Kidney tubule cell (primary cell): ENCODE data around the gene MTTP.

Source experiments
- DNase-seq: peaks from one replicate; pipeline ENCODE4 v3.0.0-alpha.2; 2018; ENCODE audit warnings: low spot score

Gene MTTP

DNA sequence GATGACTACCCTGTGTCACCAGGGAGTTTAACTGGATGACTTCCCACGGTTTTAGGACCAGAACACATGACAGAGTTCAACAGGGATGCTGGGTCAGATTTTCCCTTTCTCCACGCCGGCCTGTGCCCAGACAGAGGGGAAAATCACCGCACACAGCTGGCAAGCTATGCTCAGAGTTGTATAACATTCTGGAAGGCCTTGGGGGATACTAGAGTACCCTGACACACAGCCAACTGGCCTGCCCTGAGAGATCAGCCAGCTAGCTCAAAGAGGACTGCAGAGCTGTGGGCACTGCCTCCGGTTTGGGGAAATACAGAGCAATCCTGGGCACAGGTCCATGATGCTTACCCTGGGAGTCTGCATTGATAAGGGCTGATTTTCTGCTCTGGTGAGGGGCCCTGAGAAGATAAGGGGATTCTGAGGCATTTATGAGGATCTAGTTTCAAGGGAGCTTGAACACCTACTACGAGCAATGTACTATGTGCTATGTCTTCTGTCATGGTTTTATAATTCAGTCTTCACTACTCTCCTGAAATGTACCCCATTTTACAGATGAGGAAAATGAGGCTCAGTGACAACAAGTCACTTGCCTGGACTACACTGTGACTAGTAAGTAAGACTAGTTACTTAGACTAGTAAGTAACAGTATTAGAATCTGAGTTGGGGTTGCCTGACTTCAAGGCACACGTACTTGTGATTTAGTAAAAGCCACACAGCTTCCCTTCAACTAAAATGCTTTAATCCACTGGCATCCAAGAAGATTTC lies 68.3 kb downstream of the MTTP start:
- DNase-seq, result no peak

- DNase-seq, result no peak
Observed at GRCh38 chr4:99644453-99644852, 69.8 kb downstream of the MTTP start.

DNA sequence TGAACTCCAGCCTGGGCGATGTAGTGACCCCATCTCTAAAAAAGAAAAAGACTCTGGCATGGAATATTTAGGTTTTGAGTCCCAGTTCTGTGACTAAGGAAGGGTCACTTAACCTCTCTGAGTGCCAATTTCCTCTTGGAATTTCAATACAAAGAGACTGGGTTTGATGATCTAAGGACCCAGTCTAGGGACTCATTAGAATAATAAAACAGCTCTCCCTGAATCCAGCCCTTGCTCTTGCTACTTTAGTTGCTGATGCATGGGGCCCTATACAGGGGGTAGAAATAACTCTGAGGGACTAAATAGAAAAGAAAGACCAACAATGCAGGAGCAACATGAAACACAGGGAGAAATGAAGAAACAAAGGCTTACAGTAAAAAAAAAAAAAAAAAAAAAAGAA lies 70.4 kb downstream of the MTTP start:
- DNase-seq, result no peak

DNA sequence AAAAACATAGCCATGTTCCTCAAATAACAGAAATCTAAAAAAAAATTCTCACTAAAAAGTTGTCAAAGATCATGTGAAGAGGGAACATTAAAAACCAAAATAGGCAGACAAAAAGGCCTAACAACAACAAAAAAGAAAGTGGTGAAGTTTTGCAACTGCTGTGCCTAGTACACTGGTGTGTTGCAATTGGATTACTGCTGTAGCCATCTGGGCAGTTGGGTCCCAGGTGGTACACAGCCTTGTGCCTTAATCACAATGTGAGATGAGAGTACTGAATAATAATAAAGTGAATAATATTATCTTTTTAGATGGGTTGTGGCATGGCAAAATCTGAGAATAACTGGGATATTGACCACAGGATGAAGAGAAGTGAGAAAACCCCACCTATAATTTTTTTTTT lies 71.0 kb downstream of the MTTP start:
- no peak for DNase-seq

- DNase-seq, result no peak
Observed at GRCh38 chr4:99647071-99647470, 72.4 kb downstream of the MTTP start.

- DNase-seq, result no peak
Observed at GRCh38 chr4:99648321-99648720, 73.7 kb downstream of the MTTP start.

DNA sequence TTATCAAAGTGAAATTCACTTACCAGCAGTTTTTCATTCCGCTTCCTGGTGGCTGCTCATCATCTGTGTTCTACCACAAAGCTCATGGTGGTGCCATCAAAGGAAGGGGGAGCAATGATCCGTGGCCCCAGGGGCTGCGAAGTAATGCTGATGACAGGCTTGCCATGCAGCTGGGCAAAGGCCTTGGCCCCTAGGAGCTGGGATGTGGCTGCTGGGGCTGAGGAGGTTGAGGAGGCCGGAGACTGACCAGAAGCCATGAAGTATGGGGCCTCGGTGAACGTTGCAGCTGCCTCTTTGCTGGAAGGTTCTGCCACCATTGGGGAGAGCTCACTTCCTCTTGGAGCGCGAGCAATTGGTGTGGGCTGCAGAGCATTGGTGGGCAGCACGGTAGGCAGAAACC lies 74.6 kb downstream of the MTTP start:
- no peak for DNase-seq

DNA sequence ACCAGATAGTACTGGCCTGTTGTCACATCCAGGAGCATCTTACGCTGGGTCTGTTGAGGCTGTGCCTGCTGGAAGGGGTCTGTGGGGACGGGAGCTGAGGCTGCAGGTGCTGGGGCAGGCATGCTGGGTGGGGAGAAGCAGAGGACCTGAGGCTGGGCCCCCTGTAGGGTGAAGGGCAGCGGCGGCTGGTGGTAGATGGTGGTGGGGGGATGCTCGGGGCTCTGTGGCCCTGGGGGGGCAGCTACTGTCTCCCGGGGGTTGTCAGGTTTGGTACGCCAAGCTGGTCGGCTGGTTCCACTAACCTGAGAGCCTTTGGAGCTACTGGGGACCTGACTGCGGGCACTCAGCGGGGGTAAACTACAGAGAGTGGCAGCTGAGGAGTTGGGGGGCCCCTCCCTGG lies 75.2 kb downstream of the MTTP start:
- no peak for DNase-seq

GRCh38 chr4:99651016-99651769 lies 76.6 kb downstream of the MTTP start:
- no peak for DNase-seq

- DNase-seq, result no peak
Observed at GRCh38 chr4:99651811-99652485, 77.3 kb downstream of the MTTP start.

DNA sequence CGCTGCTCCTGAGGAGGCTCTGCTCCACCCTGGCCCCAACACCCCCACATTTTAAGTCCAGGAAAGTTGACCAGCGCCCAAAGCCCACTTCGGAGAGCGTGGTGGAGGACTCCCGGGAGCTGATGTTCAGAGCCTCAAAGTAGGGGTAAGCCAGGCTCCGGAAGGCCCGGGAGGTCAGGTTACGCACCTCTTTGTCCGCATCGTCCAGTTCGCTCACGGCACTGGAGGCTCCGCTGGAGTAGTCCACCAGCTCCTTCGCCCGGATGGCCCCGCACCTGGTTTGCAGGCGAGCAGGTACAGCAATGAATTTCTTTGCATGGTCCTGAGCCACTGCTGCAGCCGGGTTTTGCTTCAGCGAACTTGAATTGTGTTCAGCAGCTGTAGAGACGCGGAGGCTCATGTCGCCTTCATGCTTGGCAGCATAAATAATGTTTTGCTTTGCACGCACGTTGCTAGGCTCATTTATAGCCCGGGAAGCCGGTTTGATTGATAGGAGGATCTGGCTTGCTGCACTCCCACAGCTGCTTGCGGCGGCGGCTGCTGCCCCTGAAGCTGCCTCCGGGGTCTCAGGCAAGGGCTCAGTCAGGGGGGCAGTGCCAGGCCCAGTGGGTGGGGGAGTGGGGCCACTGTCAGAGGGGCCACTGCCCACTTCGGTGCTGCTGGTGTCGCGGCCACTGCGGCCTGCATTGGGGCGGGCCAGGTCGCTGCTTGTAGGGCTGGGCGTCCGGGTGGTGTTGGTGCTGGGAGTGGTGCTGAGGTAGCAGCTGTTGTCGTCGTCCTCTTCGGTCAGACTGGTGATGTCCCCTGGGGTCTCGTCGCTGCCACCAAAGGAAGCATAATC lies 78.2 kb downstream of the MTTP start:
- DNase-seq, result peak; percentile 61

DNA sequence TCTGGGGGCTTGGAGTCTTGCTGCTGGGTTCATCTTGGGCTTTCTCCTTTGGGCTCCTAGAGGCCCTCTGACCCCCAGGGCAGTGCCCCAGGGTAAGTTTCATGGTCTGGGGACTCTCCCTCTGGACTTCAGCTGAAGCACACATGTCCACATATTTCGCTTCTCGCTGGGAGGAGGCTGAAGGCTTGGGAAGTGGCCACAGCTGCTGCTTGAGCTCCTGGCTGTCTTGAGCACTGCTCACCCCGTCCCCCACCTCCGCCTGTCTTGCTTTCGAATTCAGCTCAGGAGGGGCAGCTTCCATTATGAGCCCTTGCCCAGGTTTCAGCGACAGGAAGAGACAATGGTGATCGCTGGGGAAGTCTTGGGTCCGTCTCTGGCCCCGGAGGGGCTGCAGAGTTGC lies 79.3 kb downstream of the MTTP start:
- DNase-seq, result no peak

- no peak for DNase-seq
Observed at GRCh38 chr4:99654361-99654761, 79.7 kb downstream of the MTTP start.

GRCh38 chr4:99655308-99656081 lies 80.9 kb downstream of the MTTP start:
- peak; percentile 61 for DNase-seq

DNA sequence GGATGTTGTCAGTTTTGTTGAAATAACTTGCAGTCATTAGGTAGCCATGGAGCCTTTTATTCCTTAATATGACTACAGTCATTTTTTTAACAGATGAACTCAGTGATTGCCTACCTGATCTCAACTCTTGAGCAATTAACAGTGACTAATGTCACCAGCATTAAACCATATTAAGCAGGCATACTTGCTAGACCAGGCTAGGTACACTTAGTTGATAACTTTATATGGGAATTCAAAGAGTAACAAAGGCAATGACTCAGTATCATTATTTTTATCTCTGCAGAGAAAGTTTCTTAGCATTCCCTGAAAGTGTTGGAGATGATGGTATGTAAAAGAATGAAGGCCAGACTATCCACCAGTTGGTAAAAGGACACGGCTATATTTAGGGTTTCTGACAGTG lies 83.2 kb downstream of the MTTP start, which contains the start of gene C4orf54:
Gene C4orf54 (minus strand): TSS at position 31 of the 400 bp plus-strand sequence. CDS start 3,180 bp downstream, outside the sequence.
- DNase-seq, result peak; percentile 31

DNA sequence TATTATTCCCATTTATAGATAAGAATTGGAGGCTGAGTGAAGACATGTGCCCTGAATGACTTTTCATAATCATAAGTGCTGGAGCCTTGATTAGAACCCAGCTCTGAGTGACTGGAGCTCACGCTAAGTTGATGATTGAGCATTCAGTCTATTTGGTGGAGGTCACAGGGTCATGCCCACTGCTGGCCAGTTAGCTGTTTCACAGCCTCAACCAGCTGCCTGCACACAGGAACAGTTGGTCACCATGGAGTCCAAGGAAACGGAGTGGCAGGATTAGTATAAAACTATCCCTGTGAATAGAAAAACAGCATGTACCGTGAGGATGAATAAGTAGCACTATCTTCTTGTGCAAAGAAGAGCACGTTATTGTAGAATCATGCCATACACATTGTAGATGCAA lies 84.0 kb downstream of the MTTP start:
- no peak for DNase-seq

DNA sequence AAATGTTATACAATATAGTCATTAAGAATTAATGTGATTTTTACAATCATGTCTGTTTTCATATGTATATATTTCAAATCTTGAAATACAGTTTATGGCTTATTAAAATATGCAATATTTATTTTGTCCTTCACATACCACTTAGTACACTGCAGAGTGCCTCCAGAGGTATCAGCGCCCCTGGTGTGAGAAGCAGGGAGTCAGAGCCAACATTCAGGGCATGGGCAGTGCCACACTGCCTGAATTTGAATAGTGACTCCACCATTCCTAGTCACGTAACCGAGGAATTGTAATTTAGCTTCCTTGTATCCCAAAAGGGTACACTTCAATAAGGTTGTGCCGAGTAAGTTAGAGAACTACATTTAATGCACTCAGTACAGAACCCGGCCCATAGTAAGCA lies 87.3 kb downstream of the MTTP start:
- DNase-seq, result no peak

GRCh38 chr4:99664716-99665115 lies 90.1 kb downstream of the MTTP start:
- DNase-seq, result no peak

DNA sequence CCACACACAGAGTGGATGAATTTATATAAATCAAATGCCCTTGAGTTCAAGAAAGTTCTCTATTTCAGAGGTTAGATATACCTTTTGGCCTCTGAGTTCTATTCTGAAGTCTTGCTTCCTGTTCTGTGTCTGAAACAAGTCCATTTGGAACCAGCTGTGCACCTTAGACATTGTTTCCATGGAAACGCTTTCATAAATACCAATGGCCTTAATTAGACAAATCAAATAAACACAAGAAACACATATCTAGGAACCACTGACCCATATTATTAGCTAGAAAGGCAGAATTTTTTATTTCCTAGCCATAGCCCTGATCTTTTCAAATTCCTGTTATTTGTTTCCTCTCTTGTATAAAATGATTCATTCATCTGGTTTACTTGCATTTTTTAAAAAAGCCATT lies 91.4 kb downstream of the MTTP start:
- peak; percentile 38 for DNase-seq

DNA sequence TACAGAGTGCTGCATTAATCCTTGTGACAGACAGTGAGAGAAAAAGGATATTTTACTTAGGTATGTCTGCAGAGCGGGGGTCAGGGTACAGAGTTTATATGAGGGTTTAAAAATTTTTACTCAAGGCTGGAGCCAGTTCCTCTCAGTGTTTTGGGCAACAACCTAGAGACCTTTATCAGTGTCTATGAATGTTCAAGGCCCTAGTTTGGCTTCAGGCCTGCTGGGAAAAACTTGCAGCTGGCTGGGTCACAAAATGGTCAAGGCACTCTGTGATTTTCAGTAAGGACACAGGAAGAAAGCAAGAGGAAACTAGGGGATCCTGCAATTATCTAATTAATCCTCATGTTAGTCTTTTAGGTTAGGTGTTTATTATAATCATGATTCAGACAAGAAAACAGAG lies 93.8 kb downstream of the MTTP start:
- no peak for DNase-seq

GRCh38 chr4:99669084-99669483 lies 94.5 kb downstream of the MTTP start:
- peak; percentile 24 for DNase-seq
